ENCODE data around the gene ALG3. TPM values are rescaled to one million over a fixed set of nuclear protein-coding genes. Genes with fewer than 3 reads are reported as not detected.

ALG3 gene
- total RNA-seq, 1 experiment from 2014 or later = 77.8 TPM

GRCh38 chr3:184260724-184261269, 12.0 kb upstream of the ALG3 start:
- Mint-ChIP-seq H3K36me3 (ENCODE audit: insufficient read depth, unreplicated experiment) (no peaks in the 10 kb centered on the region), H3K27ac (ENCODE audit: low read depth, unreplicated experiment) (no peak overlapping the region), H3K4me1 (ENCODE audit: insufficient read depth, unreplicated experiment) (peaks cover 16% of the 10 kb centered on the region), H3K4me3 (ENCODE audit: unreplicated experiment) (peak overlapping the region; percentile 79), H3K27me3 (ENCODE audit: insufficient read depth, unreplicated experiment) (no peaks in the 10 kb centered on the region), H3K9me3 (ENCODE audit: unreplicated experiment) (no peaks in the 10 kb centered on the region)
- intact Hi-C loops (cut with micrococcal nuclease) = no loop called here
- CTCF ChIA-PET = interaction anchor here (0.6 to 1.2 kb wide), 3 partner anchors 11 to 23 kb away, joined by 3 read pairs; partner anchors contain the start of gene EEF1AKMT4
- POLR2A ChIA-PET = interaction anchor here (0.6 to 2.9 kb wide), 3 partner anchors 10 to 13 kb away, joined by 3 to 11 read pairs (median 3); partner anchors contain the start of gene EEF1AKMT4
- peak; percentile 13 for DNase-seq (ENCODE audit: unreplicated experiment)
- no peak for TF ChIP-seq CTCF (IDR thresholded peaks at IDR 0.05; ENCODE audit: unreplicated experiment)
- no TSS peak for BruUV-seq (replicated peaks)

GRCh38 chr3:184259878-184260723, 11.3 kb upstream of the ALG3 start:
- no peak for TF ChIP-seq CTCF (IDR thresholded peaks at IDR 0.05; ENCODE audit: unreplicated experiment)
- no peaks in the 10 kb centered on the region for H3K36me3 Mint-ChIP-seq (ENCODE audit: insufficient read depth, unreplicated experiment)
- H3K27me3 Mint-ChIP-seq (ENCODE audit: insufficient read depth, unreplicated experiment) = no peaks in the 10 kb centered on the region
- intact Hi-C loops (cut with micrococcal nuclease) = no loop called here
- CTCF ChIA-PET = interaction anchor here (0.6 to 1.2 kb wide), 3 partner anchors 10 to 22 kb away, joined by 3 read pairs; partner anchors contain the start of gene EEF1AKMT4
- no TSS peak for BruUV-seq (replicated peaks)
- peak overlapping the region; percentile 79 for H3K4me3 Mint-ChIP-seq (ENCODE audit: unreplicated experiment)
- no peaks in the 10 kb centered on the region for H3K9me3 Mint-ChIP-seq (ENCODE audit: unreplicated experiment)
- no peak for DNase-seq (ENCODE audit: unreplicated experiment)
- POLR2A ChIA-PET = interaction anchor here (0.6 to 2.9 kb wide), 3 partner anchors 9 to 14 kb away, joined by 3 to 11 read pairs (median 3); partner anchors contain the start of gene EEF1AKMT4
- peak overlapping the region; percentile 65 for H3K27ac Mint-ChIP-seq (ENCODE audit: low read depth, unreplicated experiment)
- peaks cover 21% of the 10 kb centered on the region for H3K4me1 Mint-ChIP-seq (ENCODE audit: insufficient read depth, unreplicated experiment)

- H3K9me3 Mint-ChIP-seq (ENCODE audit: unreplicated experiment) = no peaks in the 10 kb centered on the region
- TF ChIP-seq CTCF (IDR thresholded peaks at IDR 0.05; ENCODE audit: unreplicated experiment) = no peak
- H3K36me3 Mint-ChIP-seq (ENCODE audit: insufficient read depth, unreplicated experiment) = no peaks in the 10 kb centered on the region
- CTCF ChIA-PET = interaction anchor here (0.9 kb wide), 1 partner anchor 10 kb away, joined by 3 read pairs; the partner anchor contains the start of gene EEF1AKMT4
- H3K27me3 Mint-ChIP-seq (ENCODE audit: insufficient read depth, unreplicated experiment) = no peaks in the 10 kb centered on the region
- peak overlapping the region; percentile 65 for H3K4me3 Mint-ChIP-seq (ENCODE audit: unreplicated experiment)
- peaks cover 21% of the 10 kb centered on the region for H3K4me1 Mint-ChIP-seq (ENCODE audit: insufficient read depth, unreplicated experiment)
- POLR2A ChIA-PET = interaction anchor here (0.6 to 2.9 kb wide), 2 partner anchors 10 to 13 kb away, joined by 3 to 11 read pairs; partner anchors contain the start of gene EEF1AKMT4
- intact Hi-C loops (cut with micrococcal nuclease) = no loop called here
- no peak for DNase-seq (ENCODE audit: unreplicated experiment)
- no TSS peak for BruUV-seq (replicated peaks)
- H3K27ac Mint-ChIP-seq (ENCODE audit: low read depth, unreplicated experiment) = peak overlapping the region; percentile 65
Observed at GRCh38 chr3:184259396-184259877, 10.7 kb upstream of the ALG3 start.

GRCh38 chr3:184258926-184259325, 10.2 kb upstream of the ALG3 start:
- peaks cover 21% of the 10 kb centered on the region for H3K4me1 Mint-ChIP-seq (ENCODE audit: insufficient read depth, unreplicated experiment)
- no peaks in the 10 kb centered on the region for H3K9me3 Mint-ChIP-seq (ENCODE audit: unreplicated experiment)
- intact Hi-C loops (cut with micrococcal nuclease) = no loop called here
- CTCF ChIA-PET = no interaction called here
- POLR2A ChIA-PET = no interaction called here
- H3K36me3 Mint-ChIP-seq (ENCODE audit: insufficient read depth, unreplicated experiment) = peaks cover under 1% of the 10 kb centered on the region
- peak overlapping the region; percentile 65 for H3K4me3 Mint-ChIP-seq (ENCODE audit: unreplicated experiment)
- BruUV-seq (replicated peaks) = TSS peak; percentile 19
- no peak for DNase-seq (ENCODE audit: unreplicated experiment)
- H3K27me3 Mint-ChIP-seq (ENCODE audit: insufficient read depth, unreplicated experiment) = no peaks in the 10 kb centered on the region
- no peak for TF ChIP-seq CTCF (IDR thresholded peaks at IDR 0.05; ENCODE audit: unreplicated experiment)
- H3K27ac Mint-ChIP-seq (ENCODE audit: low read depth, unreplicated experiment) = peak overlapping the region; percentile 65
